HG02759 (cell line): ENCODE measurements around the gene GRIP2.
A peak's percentile ranks its signal among the peaks of the same experiment; 100 is the strongest.

Experiments
- ATAC-seq: cut with Tn5 transposase; IDR thresholded peaks from one replicate; pipeline ENCODE4 v1.9.1; 2021; ENCODE audit warnings: mild to moderate bottlenecking, moderate library complexity; ENCODE audit not compliant: unreplicated experiment

GRIP2 gene

GRCh38 chr3:14471690-14472089, 68.5 kb downstream of the GRIP2 start:
- ATAC-seq: no peak

DNA sequence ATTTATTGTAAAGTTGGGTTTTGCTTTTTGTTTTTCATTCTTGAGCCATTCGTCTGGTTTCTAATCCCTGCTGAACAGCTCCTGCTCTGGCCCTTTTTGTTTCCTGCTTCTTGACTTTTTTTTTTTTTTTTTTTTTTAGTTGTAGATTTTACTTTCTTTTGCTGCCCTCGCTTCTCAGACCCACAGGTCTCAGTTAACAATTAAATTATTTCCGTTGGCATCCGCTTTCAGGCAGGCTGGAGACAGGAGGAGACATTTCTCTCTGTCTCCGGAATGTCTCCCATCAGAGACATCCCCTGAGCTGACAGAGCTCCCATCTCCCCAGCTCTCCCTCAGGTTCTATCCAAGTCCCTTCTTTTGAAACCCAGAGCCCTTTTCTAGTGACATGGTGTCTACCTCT, 69.1 kb downstream of the GRIP2 start:
- ATAC-seq: no peak

DNA sequence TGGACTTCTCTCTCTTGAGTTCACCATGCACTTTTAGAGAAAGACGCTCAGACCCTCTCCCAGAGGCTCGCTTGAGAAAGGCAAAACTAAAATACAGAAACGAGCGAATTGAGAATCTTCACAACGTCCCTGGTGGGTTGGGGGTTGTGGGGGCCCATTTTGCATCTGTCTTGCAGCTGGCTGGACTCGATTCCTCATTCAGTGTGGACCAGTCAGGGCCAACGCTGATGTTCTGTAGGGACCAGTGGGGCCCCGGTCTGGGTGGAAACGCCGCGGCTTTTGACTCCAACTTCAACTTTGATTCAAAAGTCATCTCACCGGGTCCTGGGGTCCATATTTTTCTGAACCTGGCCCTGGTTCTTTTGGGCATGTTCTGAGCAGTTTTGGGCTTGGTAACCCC, 69.7 kb downstream of the GRIP2 start:
- no peak for ATAC-seq

DNA sequence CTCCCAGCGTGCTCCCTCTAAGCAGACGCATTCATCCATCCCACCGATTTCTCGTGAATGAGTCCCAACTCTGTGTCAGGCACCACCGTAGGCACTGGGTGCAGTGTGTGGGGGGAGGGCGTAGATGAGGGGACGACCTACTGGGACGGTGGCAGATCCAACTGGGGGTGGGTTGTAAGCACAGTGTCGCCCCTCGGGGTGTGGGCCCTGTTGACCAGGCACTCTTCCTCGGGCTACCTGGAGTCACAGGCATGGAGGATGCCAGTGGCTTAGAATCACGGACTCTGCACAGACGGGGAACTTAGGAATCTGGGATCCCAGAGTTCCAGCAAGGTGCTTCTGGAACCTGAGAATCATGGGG, 71.5 kb downstream of the GRIP2 start:
- no peak for ATAC-seq

DNA sequence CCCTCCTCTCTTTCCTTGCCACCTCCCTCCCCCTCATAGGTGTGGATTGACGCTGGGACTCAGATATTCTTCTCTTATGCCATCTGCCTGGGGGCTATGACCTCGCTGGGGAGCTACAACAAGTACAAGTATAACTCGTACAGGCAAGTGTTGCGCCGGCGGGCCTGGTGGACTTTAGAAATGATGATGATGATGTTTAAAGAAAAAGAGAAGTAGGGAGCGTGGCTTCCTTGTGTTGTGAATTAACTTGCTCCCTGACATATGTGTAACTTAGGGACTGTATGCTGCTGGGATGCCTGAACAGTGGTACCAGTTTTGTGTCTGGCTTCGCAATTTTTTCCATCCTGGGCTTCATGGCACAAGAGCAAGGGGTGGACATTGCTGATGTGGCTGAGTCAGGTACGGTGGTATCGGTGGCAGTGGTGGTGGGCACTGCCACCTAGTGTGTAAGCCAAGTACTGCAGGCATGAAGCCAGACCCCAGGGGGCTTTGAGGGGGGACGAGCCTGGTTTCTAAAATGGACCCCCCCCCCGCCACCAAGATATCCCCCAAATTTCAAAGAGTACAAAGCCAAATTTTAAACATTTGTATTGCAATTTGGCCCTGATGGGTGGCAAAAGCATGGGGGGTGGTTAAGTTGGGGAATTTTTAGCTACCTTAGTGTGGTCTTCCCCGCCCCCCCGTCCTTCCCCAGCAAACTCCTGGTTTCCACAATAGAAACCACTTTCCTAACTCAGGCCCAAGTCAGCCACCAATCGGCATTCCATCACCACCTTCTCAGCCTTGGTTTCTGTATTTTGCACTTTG, 72.1 kb downstream of the GRIP2 start:
- no peak for ATAC-seq

GRCh38 chr3:14466179-14466903, 73.8 kb downstream of the GRIP2 start:
- no peak for ATAC-seq

GRCh38 chr3:14465425-14465824, 74.7 kb downstream of the GRIP2 start:
- no peak for ATAC-seq

- no peak for ATAC-seq
Measured at GRCh38 chr3:14464521-14464920, 75.6 kb downstream of the GRIP2 start.

DNA sequence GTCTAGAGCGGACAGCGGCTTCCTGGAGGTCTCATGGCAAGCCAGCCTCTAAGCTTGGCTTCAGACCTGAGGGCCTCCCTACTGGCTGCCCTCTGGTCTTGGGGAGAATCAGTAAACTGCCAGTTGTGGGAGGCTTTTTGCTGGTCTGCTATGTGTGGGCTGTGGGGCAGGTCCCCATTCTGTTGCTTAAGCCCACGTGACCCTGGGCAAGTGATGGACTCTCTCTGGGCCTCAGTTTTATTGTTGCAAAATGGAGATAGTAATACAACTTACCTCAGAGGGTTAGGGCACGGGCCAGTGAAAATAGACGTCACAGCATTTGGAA, 76.0 kb downstream of the GRIP2 start:
- ATAC-seq: no peak

DNA sequence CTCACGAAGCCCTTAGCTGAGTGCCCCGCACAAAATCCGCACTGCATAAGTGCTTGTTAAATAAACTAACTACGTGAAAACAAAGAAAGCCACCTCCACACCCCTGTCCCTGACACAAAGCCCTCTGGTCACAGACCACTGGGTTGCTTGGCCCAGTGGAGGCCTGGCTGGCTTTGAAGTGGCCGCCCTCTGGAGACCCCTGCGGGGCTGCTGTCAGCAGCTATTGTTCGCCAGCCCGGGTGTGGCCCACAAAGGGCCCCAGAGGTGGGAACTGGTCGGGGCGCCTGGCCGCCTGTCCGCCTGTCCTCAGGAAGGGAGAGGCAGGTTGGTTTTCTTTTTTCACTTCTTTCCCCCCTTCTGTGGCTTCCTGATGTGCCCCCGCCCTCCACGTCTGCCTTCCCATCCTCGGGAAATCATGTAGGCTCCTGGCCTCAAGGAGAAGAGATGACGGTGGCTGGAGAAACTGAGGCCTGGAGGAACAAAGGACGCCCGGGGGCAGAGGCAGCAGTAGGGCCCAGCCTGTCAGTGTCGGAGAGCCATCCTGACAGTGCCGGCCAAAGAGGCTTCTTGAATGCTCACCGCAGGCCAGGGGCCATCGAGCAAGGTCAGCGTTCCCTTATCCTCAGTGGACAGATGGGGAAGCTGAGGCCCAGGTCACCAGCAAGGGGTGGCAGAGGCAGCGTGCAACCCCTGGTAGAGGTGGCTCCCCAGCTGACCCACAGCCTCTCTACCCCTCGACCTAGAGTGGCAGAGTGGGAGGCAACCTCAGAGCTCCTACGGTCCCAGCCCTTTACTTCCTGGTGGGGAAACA, 76.6 kb downstream of the GRIP2 start:
- no peak for ATAC-seq

GRCh38 chr3:14462738-14463137, 77.4 kb downstream of the GRIP2 start:
- no peak for ATAC-seq

DNA sequence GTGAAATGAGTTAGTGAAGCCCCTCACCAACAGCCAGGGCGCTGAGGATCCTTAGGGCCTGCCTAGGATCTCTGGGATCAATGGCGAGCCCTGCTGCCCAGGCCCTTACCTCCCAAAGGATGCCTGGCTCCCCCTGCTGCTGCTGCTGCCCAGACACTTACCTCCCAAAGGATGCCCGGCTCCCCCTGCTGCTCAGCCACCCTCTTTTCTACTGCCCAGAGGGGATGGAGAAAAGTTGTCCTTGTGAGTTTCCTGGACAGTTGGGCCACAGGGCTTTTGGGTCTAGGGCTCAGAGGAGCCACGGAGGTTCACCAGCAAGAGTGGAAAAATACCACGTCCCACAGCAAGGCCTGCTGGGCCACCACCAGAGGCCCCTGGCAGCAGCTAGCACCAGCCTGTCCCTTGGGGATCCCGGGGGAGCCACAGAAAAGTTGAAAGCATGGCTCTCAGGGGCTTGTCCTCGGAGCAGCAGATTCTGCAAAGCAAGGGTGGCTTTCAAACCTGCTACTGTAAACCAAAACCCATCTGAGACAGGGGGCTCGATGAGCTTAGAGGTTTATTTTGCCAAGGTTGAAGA, 78.3 kb downstream of the GRIP2 start:
- ATAC-seq: peak; percentile 55

- no peak for ATAC-seq
Measured at GRCh38 chr3:14461006-14461747, 79.0 kb downstream of the GRIP2 start.

- no peak for ATAC-seq
Measured at GRCh38 chr3:14460342-14461005, 79.7 kb downstream of the GRIP2 start.

DNA sequence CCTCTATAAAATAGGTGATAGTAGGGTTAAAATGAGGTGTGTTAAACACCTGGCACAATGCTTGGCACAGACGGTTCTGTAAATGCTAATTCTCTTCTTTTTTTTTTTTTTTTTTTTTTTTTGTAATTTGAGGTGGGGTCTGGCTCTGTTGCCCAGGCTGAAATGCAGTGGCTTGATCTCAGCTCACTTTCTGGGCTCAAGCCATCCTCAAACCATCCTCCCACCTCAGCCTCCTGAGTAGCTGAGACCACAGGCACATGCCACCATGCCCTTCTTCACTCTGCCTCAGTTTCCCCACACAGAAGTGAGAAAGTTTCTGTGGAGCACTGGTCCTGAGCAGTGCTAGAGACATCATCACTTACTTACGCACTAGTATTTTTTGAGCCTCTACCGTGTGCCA, 80.4 kb downstream of the GRIP2 start:
- no peak for ATAC-seq

- no peak for ATAC-seq
Measured at GRCh38 chr3:14459384-14459783, 80.8 kb downstream of the GRIP2 start.

DNA sequence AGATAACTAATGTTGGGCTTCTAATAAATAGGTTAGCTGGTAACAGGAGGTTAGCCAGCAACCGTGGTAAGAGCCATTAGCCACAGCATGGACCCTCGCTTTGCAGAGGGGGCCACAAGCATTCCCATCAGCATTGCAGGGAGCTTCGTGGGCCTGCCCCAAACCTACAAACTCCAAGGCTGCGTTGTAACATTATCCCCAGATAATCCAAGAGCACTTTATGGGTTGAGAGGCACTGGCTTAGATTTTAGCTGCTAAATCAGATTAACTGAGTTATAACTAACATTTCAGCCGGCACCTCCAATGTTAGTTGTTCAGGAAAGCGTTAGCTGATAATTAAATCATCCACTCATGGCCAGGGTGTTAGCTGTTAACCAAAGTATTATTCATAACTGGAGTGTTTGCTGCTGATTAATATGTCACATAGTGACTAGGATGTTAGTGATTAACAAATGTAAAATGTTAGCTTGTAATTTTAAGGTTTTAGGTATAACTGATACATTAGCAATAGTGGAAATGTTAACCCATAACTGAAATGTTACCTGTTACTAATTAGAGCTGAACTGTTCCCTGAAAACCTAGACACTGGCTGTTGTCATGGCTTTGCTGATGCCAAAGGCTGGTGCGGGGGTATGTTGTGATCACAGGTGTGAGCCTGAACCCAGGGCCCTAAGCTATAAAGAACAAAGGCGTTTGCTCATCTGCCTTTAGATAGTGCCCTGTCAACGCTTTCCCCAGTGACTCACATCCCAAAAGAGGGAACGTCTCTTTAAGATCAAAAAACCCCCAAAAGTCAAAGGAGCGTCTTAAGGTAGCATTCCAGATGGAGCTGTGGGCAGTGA, 81.5 kb downstream of the GRIP2 start:
- no peak for ATAC-seq

- no peak for ATAC-seq
Measured at GRCh38 chr3:14457999-14458398, 82.1 kb downstream of the GRIP2 start.

DNA sequence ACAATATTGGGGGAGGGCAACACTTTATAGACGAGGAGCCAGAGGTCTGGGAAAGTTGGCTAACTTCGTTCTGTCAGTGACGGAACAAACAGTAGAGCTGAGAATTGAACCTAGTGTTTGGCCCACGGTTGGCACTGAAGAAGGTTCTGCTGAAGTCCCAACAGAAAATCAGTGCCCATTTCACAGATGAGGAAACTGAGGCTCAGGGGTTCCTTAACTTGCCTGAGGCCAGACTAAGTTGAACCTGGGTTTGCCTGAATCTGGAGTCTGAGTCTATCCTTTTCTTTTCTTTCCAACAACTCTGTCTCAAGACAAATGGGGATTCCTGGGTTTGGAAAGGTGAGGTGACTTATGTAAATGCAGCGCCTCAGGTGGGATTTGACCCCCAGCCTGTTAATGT, 82.7 kb downstream of the GRIP2 start:
- ATAC-seq: no peak
